GM23248 (cell line): Measurements from ENCODE around the gene R3HDML. TPM values are rescaled to one million over a fixed set of nuclear protein-coding genes. Genes with fewer than 3 reads are reported as not detected.

Experiments used
- DNase-seq: peaks from one replicate; pipeline ENCODE4 v3.0.0-alpha.2; 2015
- H2AFZ ChIP-seq: fragments of 200-600 bp; sonication (generic); 2 replicates; pipeline ENCODE4 v1.6.1; 2016; ENCODE audit warnings: antibody characterized with exemption
- H3F3A ChIP-seq: fragments of 200-600 bp; sonication (generic); 2 replicates; pipeline ENCODE4 v1.6.1; 2016; ENCODE audit warnings: mild to moderate bottlenecking, antibody characterized with exemption, mixed run types; ENCODE audit not compliant: insufficient read depth
- H3K27ac ChIP-seq: fragments of 200-600 bp; sonication (generic); 2 replicates; pipeline ENCODE4 v1.5.1; 2016; ENCODE audit warnings: mild to moderate bottlenecking
- H3K27me3 ChIP-seq: fragments of 200-600 bp; sonication (generic); replicated peaks from 2 replicates; pipeline ENCODE4 v1.6.1; 2016; ENCODE audit warnings: mild to moderate bottlenecking; ENCODE audit not compliant: insufficient read depth
- H3K36me3 ChIP-seq: fragments of 200-600 bp; sonication (generic); 2 replicates; pipeline ENCODE4 v1.6.1; 2016; ENCODE audit warnings: low read depth, mild to moderate bottlenecking
- H3K4me1 ChIP-seq: fragments of 200-600 bp; sonication (generic); 2 replicates; pipeline ENCODE4 v1.6.1; 2016; ENCODE audit warnings: mild to moderate bottlenecking; ENCODE audit not compliant: insufficient read depth
- H3K4me2 ChIP-seq: fragments of 200-600 bp; sonication (generic); one replicate; pipeline ENCODE4 v1.6.1; 2016; ENCODE audit warnings: mild to moderate bottlenecking; ENCODE audit not compliant: unreplicated experiment
- H3K4me3 ChIP-seq: fragments of 200-600 bp; sonication (generic); 2 replicates; pipeline ENCODE4 v1.5.1; 2016; ENCODE audit warnings: mild to moderate bottlenecking
- H3K79me2 ChIP-seq: fragments of 200-600 bp; sonication (generic); 2 replicates; pipeline ENCODE4 v1.6.1; 2016; ENCODE audit warnings: mild to moderate bottlenecking; ENCODE audit not compliant: insufficient read depth
- H3K9ac ChIP-seq: fragments of 200-600 bp; sonication (generic); 2 replicates; pipeline ENCODE4 v1.6.1; 2016; ENCODE audit warnings: mild to moderate bottlenecking
- H3K9me2 ChIP-seq: fragments of 200-600 bp; sonication (generic); 2 replicates; pipeline ENCODE4 v1.6.1; 2016; ENCODE audit warnings: mixed run types, mild to moderate bottlenecking, moderate library complexity; ENCODE audit not compliant: insufficient read depth
- H3K9me3 ChIP-seq: fragments of 200-600 bp; sonication (generic); one replicate; pipeline ENCODE4 v1.6.1; 2017; ENCODE audit warnings: low read depth
- H4K20me1 ChIP-seq: fragments of 200-600 bp; sonication (generic); 2 replicates; pipeline ENCODE4 v1.6.0; 2016; ENCODE audit not compliant: insufficient read depth
- EZH2 ChIP-seq: fragments of 200-600 bp; sonication (generic); IDR thresholded peaks from 2 replicates; pipeline ENCODE4 v1.6.1; 2018; ENCODE audit warnings: antibody characterized with exemption, mild to moderate bottlenecking; ENCODE audit not compliant: insufficient read depth, poor library complexity, severe bottlenecking
- EZH2phosphoT487 ChIP-seq: fragments of 200-600 bp; sonication (generic); IDR thresholded peaks from 2 replicates; pipeline ENCODE4 v1.6.1; 2018; ENCODE audit warnings: antibody characterized with exemption, moderate library complexity, mild to moderate bottlenecking, low read depth; ENCODE audit not compliant: insufficient read depth
- WGBS, 2 experiments: methylation state at CpG; one replicate each; pipeline ENCODE4 v1.1.6; 2015 to 2017; ENCODE audit warnings: low lambda C conversion rate in 2 of 2, low coverage in 1 of 2; ENCODE audit errors: missing lambda C conversion rate in 2 of 2; 5-methylcytosine and 5-hydroxymethylcytosine counted together
- in situ Hi-C: fragments of 300-500 bp; cut with MboI; formaldehyde crosslinking; loops from 2 replicates; pipeline ENCODE4 v1.15.0; 2020
- polyA plus RNA-seq: library from polyadenylated mRNA; unstranded; fragments of >200 nt; fragmentation: Nextera tagmentation; extraction: Ambion mirVana; gene quantifications from 2 replicates; pipeline ENCODE4 v1.2.1, GENCODE V29; 2016
- total RNA-seq: library from RNA; depleted of rRNA; stranded (reverse); fragments of >200 nt; shearing (Covaris generic); gene quantifications from 2 replicates; pipeline ENCODE4 v1.2.3, GENCODE V29; 2014; rRNA removed

Gene R3HDML
- not detected in 2 replicates for total RNA-seq
- not detected in 2 replicates for polyA plus RNA-seq

DNA sequence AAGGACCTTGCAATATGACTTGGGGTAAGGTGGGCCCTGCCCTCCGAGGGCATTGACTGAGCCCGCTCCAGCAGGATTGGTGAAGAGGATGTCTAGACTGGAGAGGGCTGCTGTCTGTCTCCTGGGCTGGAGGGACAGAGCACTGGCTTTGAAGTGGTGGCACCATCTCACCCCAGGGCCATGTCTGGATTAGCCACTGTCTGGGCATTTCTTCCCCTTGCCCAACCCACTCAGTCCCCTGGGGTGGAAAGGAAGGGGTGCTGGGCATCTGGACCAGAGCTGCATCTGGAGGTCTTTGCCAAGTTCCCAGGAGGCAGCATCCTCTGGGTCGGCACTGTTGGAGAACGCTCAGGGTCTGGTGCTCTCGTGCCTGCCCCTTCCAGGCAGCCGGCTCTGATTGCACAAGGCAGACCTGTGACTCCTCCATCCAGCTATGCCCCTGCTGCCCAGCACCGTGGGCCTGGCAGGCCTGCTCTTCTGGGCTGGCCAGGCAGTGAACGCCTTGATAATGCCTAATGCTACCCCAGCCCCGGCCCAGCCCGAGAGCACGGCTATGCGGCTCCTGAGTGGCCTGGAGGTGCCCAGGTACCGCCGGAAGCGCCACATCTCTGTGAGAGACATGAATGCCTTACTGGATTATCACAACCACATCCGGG, at the start of gene R3HDML:
TSS of gene R3HDML (plus strand) at position 319 of the 656 bp plus-strand sequence. CDS start at position 434, 115 bp downstream.
- Histone ChIP-seq H3K27me3 (peaks cover 39% of the 10 kb centered on the region), H2AFZ (no peak within 1 kb of the TSS), H3K79me2 (no peaks in the 10 kb centered on the region), H3K4me2 (no peak within 1 kb of the TSS), H3K4me1 (no peaks in the 10 kb centered on the region), H3K27ac (no peak within 1 kb of the TSS), H4K20me1 (no peaks in the 10 kb centered on the region), H3K9me3 (no peaks in the 10 kb centered on the region), H3K36me3 (no peaks in the 10 kb centered on the region), H3K4me3 (no peak within 1 kb of the TSS), H3F3A (no peaks in the 10 kb centered on the region), H3K9me2 (no peaks in the 10 kb centered on the region), H3K9ac (no peak within 1 kb of the TSS)
- in situ Hi-C loops = no loop called here
- no peak for TF ChIP-seq EZH2phosphoT487
- TF ChIP-seq EZH2 = no peak
- WGBS, 2 experiments = 62 to 66% methylated on average over 15 to 16 of the region's 16 CpGs
- no peak for DNase-seq

- H3K36me3 ChIP-seq = no peaks in the 10 kb centered on the region
- H3K4me2 ChIP-seq = no peak overlapping the region
- H3K9me3 ChIP-seq = no peaks in the 10 kb centered on the region
- WGBS, 2 experiments = 80 to 86% methylated on average over 5 of the region's 5 CpGs
- no peak overlapping the region for H3K27ac ChIP-seq
- H3K4me1 ChIP-seq = no peaks in the 10 kb centered on the region
- no peaks in the 10 kb centered on the region for H3K27me3 ChIP-seq
- in situ Hi-C loops = no loop called here
- TF ChIP-seq EZH2phosphoT487 (no peak), EZH2 (no peak)
- no peaks in the 10 kb centered on the region for H3F3A ChIP-seq
- no peaks in the 10 kb centered on the region for H3K79me2 ChIP-seq
- no peak overlapping the region for H2AFZ ChIP-seq
- H3K9ac ChIP-seq = no peak overlapping the region
- no peak for DNase-seq
- H4K20me1 ChIP-seq = no peaks in the 10 kb centered on the region
- no peak overlapping the region for H3K4me3 ChIP-seq
- no peaks in the 10 kb centered on the region for H3K9me2 ChIP-seq
Observed at GRCh38 chr20:44287272-44288097, 49.4 kb upstream of the R3HDML start.

DNA sequence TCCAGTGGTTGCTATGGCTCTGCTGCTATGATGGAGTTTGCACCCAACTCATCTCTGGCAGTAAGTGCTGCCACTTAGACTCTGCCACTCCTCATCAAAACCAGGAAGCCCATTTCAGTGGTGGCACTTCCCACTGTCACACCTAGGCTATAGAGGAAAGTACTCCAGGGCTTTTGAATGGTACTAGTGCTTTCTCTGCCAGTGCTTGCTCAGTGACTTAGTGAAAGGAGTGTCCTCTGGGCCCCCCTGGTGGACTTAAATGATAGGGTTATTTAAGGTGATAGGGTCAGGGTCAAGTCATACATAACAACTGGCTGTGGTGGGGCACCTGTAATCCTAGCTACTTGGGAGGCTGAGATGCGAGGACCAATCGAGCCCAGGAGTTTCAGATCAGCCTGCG, 48.6 kb upstream of the R3HDML start:
- H3K9me3 ChIP-seq = no peaks in the 10 kb centered on the region
- no peaks in the 10 kb centered on the region for H3K79me2 ChIP-seq
- no peaks in the 10 kb centered on the region for H3F3A ChIP-seq
- H4K20me1 ChIP-seq = no peaks in the 10 kb centered on the region
- no peaks in the 10 kb centered on the region for H3K4me1 ChIP-seq
- H3K9me2 ChIP-seq = no peaks in the 10 kb centered on the region
- no peak overlapping the region for H3K4me2 ChIP-seq
- H3K36me3 ChIP-seq = no peaks in the 10 kb centered on the region
- 90 to 94% methylated on average over 3 of the region's 3 CpGs for WGBS, 2 experiments
- H2AFZ ChIP-seq = no peak overlapping the region
- in situ Hi-C loops = no loop called here
- no peak overlapping the region for H3K27ac ChIP-seq
- no peak for DNase-seq
- H3K27me3 ChIP-seq = no peaks in the 10 kb centered on the region
- TF ChIP-seq EZH2 = no peak
- no peak for TF ChIP-seq EZH2phosphoT487
- H3K9ac ChIP-seq = no peak overlapping the region
- H3K4me3 ChIP-seq = no peak overlapping the region

- no peaks in the 10 kb centered on the region for H3K9me3 ChIP-seq
- H4K20me1 ChIP-seq = no peaks in the 10 kb centered on the region
- no peak overlapping the region for H3K9ac ChIP-seq
- DNase-seq = no peak
- no peaks in the 10 kb centered on the region for H3F3A ChIP-seq
- H3K36me3 ChIP-seq = no peaks in the 10 kb centered on the region
- no peaks in the 10 kb centered on the region for H3K9me2 ChIP-seq
- no peak overlapping the region for H3K4me3 ChIP-seq
- in situ Hi-C loops = no loop called here
- WGBS, 2 experiments = 83 to 92% methylated on average over 7 of the region's 7 CpGs
- H3K4me1 ChIP-seq = no peaks in the 10 kb centered on the region
- H3K79me2 ChIP-seq = no peaks in the 10 kb centered on the region
- H3K27ac ChIP-seq = no peak overlapping the region
- H3K4me2 ChIP-seq = no peak overlapping the region
- H3K27me3 ChIP-seq = no peaks in the 10 kb centered on the region
- H2AFZ ChIP-seq = no peak overlapping the region
- TF ChIP-seq EZH2 (no peak), EZH2phosphoT487 (no peak)
Observed at GRCh38 chr20:44291754-44292153, 45.1 kb upstream of the R3HDML start.
